Measurements from ENCODE around the gene DRC7. TPM values are rescaled to one million over a fixed set of nuclear protein-coding genes. Genes with fewer than 3 reads are reported as not detected.

The DRC7 gene
- total and polyA plus RNA-seq, 12 donors = 0.09 TPM; not detected in 11

DNA sequence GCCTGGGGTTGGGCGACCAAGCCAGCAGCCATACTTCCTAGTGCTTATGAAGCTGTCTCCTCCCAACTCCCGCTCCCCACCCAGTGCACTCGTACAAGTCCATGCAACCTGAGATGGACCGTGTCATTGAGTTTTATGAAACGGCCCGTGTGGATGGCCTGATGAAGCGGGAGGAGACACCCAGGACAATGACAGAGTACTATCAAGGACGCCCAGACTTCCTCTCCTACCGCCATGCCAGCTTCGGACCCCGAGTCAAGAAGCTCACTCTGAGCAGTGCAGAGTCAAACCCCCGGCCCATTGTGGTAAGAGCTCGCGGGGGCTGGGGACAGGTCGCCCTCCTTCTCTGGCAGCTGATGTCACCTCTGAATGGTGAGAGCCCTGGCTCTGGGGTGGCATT, 29.9 kb downstream of the DRC7 start:
- no peak overlapping the region for H3K27ac ChIP-seq
- H3K4me3 ChIP-seq = no peak overlapping the region
- no peaks in the 10 kb centered on the region for H3K4me1 ChIP-seq
- DNase-seq (no peak), ATAC-seq (no peak)
- no peaks in the 10 kb centered on the region for H3K27me3 ChIP-seq
- no peaks in the 10 kb centered on the region for H3K36me3 ChIP-seq
- no peak for TF ChIP-seq CTCF (IDR thresholded peaks at IDR 0.05)
- H3K9me3 ChIP-seq = no peaks in the 10 kb centered on the region
- intact Hi-C loops (cut with DNase I) = loop anchor here in 8 of 10 donors (5.0 to 10.0 kb wide), 7 partner anchors 72 to 150 kb away; no protein-coding TSS in a partner anchor
- 79 to 81% methylated on average over 15 of the region's 15 CpGs for WGBS, 2 donors

DNA sequence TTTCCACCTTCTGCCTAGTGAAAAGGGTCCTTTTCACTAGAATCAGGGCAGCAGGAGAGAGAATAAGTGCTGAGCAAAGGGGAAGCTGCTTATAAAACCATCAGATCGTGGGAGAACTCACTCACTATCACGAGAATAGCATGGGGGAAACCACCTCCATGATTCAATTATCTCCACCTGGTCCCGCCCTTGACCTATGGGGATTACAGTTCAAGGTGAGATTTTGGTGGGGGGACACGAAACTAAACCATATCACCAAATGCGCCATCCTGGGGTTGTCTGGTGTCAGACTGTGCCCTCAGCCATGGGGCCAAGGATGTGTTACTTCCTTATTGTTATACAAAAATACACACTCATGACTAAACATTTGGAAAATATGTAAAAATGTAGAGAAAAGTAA, 30.5 kb downstream of the DRC7 start:
- no peak overlapping the region for H3K27ac ChIP-seq
- H3K9me3 ChIP-seq = no peaks in the 10 kb centered on the region
- ATAC-seq = no peak
- no peak for DNase-seq
- WGBS, 2 donors = 63 to 64% methylated on average over 5 of the region's 5 CpGs
- no peaks in the 10 kb centered on the region for H3K4me1 ChIP-seq
- no peak overlapping the region for H3K4me3 ChIP-seq
- TF ChIP-seq CTCF (IDR thresholded peaks at IDR 0.05) = no peak
- H3K36me3 ChIP-seq = no peaks in the 10 kb centered on the region
- no peaks in the 10 kb centered on the region for H3K27me3 ChIP-seq
- intact Hi-C loops (cut with DNase I) = loop anchor here in 2 of 10 donors (10.0 kb wide), 2 partner anchors 140 to 150 kb away; no protein-coding TSS in a partner anchor

DNA sequence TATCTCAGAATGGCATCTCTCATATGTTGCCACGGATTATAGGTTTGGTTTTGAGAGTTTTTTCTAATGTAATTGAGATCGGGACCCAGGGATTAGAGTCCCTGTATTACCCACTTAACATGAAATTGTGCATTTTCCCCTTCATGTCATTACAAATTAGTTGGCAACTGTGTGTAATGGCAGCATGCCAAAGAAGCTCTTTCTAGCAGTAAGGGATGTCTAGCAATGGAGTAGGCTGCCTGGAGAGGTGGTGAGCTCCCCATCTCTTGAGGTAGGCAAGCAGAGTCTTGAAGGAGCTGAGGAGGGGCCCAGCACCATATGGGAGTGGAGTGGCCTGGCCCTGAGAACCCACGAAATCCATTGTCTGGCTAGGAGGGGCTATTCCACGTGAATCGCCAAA, 30.9 kb downstream of the DRC7 start:
- intact Hi-C loops (cut with DNase I) = loop anchor here in 2 of 10 donors (10.0 kb wide), 2 partner anchors 141 to 151 kb away; no protein-coding TSS in a partner anchor
- no peak overlapping the region for H3K4me3 ChIP-seq
- no peaks in the 10 kb centered on the region for H3K4me1 ChIP-seq
- ATAC-seq (no peak), DNase-seq (no peak)
- H3K27ac ChIP-seq = no peak overlapping the region
- WGBS, 2 donors = 77 to 83% methylated on average over 5 of the region's 5 CpGs
- no peaks in the 10 kb centered on the region for H3K9me3 ChIP-seq
- no peaks in the 10 kb centered on the region for H3K27me3 ChIP-seq
- no peak for TF ChIP-seq CTCF (IDR thresholded peaks at IDR 0.05)
- H3K36me3 ChIP-seq = no peaks in the 10 kb centered on the region

DNA sequence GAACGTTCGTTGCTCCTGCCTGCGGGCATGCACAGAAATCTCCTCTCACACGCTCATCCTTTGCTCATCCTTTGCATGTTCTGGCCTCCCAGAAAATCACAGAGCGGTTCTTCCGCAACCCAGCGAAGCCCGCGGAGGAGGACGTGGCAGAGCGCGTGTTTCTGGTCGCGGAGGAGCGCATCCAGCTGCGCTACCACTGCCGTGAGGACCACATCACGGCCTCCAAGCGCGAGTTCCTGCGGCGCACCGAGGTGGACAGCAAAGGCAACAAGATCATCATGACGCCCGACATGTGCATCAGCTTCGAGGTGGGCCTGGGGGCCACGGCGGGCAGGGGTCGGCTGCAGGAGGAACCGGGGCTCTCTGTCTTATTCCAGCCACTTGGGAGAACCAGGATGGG, 31.4 kb downstream of the DRC7 start:
- intact Hi-C loops (cut with DNase I) = loop anchor here in 2 of 10 donors (10.0 kb wide), 2 partner anchors 141 to 151 kb away; no protein-coding TSS in a partner anchor

More for the DNA sequence above, 31.4 kb downstream of the DRC7 start:
- Histone ChIP-seq H3K9me3 (no peaks in the 10 kb centered on the region), H3K4me1 (no peaks in the 10 kb centered on the region), H3K4me3 (no peak overlapping the region), H3K36me3 (no peaks in the 10 kb centered on the region), H3K27ac (no peak overlapping the region), H3K27me3 (no peaks in the 10 kb centered on the region)
- DNase-seq (no peak), ATAC-seq (no peak)
- 91 to 92% methylated on average over 30 of the region's 30 CpGs for WGBS, 2 donors
- no peak for TF ChIP-seq CTCF (IDR thresholded peaks at IDR 0.05)
